GM18873 (cell line): Measurements from ENCODE around the gene PRND.

ENCODE experiments used
- ATAC-seq: cut with Tn5 transposase; IDR thresholded peaks from one replicate; pipeline ENCODE4 v1.9.1; 2021; ENCODE audit warnings: mild to moderate bottlenecking, moderate library complexity, moderate number of reproducible peaks; ENCODE audit not compliant: unreplicated experiment, low FRiP score

Gene PRND, protein sequence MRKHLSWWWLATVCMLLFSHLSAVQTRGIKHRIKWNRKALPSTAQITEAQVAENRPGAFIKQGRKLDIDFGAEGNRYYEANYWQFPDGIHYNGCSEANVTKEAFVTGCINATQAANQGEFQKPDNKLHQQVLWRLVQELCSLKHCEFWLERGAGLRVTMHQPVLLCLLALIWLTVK

DNA sequence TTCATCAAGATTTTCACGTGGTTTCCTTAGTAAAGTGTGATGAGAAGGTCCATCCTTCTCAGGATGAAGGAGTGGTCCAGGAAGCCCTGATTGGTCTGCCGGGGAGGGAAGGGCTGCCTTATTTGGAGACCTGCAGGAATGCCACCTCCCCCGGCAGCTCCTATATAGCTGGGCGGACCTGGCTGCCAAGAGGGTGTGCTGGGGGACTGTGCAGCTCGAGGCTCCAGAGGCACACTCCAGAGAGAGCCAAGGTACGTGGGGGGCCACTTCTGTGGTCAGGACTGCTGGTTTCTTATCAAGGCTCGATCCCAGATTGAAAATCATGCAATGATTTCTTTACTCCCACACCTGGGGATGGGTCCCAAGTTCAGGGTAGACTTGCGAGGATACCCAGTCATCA is at the start of gene PRND:
Gene PRND, plus strand, starts transcription at position 191 of the 400 bp plus-strand sequence. CDS start 2,643 bp downstream, outside the sequence.
- ATAC-seq = no peak

DNA sequence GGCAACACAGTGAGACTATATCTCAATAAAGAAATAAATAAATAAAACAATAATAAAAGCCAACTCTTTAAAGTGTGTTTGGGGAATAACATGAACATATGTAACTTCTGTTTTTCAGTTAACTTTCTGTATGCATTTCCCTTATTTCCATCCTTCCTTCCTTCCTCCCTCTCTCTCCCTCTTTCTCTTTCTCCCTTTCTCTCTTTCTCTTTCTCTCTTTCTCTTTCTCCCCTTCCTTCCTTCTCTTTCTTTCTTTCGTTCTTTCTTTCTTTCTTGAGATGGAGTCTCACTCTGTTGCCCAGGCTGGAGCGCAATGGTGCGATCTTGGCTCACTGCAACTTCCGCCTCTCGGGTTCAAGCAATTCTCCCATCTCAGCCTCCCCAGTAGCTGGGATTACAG is 48.8 kb upstream of the PRND start:
- no peak for ATAC-seq

DNA sequence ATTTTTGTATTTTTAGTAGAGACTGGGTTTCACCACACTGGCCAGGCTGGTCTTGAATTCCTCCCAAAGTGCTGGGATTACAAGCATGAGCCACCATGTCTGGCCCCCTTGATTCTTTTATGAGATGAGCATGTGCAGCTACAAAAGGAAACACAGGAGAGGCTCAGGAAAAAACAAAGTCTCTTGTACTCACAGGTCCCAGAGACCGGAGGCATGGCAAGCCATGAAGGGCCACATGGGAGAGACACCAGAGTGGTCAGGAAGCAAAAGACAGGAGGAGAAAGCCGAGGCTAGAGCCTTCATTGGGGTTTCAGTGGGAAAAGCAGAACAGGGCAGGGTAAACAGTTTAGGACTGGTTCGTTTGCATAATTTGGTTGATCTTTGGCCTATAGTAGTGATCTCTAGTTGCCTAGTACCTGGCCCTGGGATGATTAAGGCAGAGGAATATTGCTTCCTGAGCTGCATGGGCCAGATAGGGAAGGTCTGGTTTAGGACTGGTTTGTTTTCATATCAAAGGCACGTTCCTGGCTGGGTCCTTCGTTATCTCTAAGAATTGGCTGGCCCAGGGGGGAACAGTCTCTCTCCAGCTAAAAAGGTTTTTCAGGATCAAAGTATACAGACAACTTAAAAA is 48.2 kb upstream of the PRND start:
- no peak for ATAC-seq

DNA sequence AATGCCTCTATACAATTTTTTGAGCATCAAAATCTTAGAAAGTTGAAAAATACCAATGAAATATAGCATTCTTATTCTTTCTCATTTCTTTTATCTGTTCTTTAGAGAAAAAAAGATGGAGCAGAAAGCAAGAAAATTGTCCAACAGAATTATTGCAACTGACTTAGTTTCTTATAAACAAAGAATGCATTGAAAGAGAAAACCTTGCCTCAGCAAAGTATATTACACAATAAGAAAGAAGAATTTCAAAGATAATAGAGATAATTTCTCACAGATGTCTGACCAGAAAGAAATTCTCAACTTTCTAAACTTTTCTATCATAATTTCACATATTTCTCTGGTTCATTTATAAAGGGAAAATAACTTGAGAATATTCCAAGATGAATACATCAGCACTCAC is 47.0 kb upstream of the PRND start:
- ATAC-seq = no peak

DNA sequence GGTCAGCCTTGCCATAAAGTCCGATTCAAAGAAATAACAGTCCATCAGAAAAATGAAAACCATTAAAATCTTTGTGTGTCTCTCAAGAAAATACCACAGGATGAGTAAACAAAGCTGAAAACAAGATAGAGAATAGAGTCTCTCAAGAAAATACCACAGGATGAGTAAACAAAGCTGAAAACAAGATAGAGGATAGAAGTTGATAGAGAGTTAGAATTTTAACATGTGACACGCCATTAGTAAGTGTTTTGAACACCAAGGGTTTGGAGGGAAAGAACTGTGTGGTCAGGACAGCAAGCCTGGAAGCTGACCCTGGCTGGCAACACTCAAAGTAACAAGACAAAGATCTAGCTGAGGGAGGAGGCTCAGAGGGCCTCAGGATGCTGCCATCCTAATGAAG is 43.9 kb upstream of the PRND start:
- no peak for ATAC-seq

DNA sequence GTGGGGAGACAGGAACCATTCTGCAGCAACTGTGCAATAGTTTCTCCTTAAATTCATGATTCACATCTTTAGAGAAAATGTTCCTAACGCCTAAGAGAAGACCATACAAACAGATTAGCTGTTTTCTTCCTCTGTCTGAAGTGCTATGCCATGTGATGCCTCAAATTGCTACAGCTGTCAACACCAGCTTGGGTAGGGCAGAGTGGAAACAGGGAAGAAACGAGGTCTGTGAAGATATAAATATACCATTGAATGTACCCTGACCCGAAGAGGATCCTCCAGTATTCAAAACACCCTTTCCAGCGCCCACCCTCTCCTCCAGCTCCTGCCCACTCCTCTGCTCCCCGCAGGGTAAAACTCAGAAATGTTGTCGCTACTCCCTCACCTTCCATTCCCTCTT is 40.3 kb upstream of the PRND start:
- no peak for ATAC-seq

DNA sequence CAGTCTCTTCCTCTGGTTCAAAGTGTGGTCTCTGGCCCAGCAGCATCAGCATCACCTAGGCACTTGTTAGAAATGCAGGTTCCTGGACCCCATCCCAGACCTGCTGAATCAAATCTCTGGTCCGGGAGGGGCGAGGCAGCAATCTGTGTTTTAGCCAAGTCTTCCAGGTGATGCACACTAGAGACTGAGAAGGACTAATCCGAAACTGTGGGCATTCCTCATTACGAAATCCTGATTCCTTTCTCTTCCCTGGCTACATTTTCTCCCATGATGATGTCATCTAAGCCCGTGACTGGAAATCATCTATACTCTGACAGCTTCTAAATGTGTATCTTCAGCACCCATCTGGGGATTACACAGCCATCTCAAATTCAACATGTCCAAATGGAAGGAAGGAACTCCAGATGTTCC is 39.7 kb upstream of the PRND start:
- ATAC-seq = no peak

DNA sequence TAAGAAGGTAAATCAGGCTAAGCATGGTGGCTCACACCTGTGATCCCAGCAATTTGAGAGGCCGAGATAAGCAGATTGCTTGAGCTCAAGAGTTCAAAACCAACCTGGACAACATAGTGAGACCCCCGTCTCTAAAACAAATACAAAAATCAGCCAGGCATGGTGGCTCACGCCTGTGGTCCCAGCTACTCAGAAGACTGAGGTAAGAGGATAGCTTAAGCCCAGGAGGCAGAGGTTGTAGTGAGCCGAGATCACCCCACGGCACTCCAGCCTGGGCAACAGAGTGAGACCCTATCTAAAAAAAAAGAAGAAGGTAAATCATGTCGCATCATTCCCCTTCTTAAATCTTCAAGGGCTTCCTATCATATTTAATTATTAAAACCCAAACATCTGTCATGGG is 39.0 kb upstream of the PRND start:
- ATAC-seq = no peak

DNA sequence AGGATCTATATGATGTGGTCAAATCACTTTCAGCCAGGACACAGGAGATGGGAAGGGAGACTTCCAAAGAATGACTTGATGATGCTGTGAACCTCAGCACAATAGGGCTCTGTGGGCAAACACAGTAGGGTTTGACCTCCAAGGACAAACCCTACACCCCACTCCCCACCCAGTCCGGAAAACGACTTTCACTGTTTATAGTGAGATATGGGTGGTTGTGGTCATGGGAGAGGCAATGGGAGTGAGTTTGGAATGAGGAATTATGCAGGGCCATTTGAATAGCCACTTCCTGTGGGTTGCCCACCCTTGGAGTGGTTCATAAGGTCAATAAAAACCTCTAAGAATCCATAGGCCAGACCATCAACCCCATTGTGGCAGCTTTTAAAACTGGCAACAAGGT is 38.4 kb upstream of the PRND start:
- ATAC-seq = no peak

DNA sequence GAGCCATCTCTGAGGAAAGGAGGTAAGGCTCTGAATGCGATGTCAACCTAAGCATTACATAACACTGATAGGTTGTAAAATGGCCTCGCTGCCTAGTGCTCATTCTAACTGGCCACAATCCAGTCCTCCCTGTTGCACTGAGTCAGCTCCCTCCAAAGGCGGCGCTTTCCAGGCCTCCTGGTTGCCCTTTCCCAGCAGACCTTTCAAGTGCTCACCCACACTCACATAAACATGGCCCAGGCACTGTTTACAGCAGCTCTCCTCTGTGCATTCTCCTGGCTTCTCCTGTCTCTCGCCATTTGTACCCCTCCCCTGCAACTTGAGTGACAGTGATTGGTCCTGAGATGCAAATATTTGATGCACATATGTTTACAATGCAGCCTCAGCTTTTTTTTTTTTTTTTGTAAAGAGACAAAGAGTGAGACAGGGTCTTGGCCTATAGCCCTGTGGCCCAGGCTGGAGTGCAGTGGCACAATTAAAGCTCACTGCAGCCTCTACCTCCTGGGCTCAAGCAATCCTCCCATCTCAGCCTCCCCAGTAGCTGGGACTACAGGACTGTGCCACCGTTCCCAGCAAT is 36.8 kb upstream of the PRND start:
- no peak for ATAC-seq

DNA sequence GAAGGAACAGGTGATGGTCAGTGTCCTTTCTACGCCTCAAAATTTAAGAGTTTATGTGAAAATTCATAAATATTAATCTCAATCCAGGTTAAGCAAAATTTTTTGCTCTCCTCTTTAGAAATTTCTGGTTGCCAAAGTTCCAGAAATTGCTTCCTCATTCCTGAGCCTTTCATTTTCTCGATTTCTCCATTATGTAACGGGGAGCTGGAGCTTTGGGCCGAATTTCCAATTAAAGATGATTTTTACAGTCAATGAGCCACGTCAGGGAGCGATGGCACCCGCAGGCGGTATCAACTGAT is 35.8 kb upstream of the PRND start:
- ATAC-seq = no peak

DNA sequence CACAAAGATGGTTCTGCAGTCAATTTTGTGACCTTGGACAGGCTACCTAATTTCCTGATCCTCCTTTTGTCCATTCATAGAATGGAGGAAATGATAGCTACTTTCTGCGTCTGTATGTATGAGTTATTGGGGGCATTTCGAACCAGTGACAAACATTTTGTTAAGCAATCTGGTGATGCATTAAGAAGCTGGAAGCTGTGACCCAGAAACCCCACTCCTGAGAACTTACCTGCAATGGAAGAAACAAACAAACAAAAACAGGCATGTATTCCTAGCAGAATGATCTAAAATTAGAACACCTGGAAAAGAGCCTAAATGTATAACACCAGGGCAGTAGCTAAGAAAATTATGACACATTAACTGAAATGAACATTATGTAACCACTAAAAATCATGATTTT is 33.4 kb upstream of the PRND start:
- ATAC-seq = no peak

DNA sequence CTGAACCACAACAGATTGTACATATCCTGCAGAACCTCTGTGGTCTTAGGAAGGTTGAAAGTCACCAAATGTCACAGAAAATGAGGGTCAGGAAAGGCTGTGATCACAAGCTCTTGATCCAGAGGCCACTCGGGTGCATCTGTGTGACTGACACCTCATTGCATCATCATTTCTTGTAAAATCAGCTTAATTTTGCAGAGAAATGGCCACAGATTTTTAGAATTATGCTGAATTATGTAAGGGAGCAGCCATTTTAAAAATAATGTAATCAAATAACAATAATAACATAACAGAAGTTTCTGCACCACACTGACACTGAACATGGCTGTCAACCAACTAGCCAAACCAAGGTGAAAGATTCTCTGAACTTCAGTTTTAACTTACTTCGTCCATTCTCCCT is 32.5 kb upstream of the PRND start:
- no peak for ATAC-seq

DNA sequence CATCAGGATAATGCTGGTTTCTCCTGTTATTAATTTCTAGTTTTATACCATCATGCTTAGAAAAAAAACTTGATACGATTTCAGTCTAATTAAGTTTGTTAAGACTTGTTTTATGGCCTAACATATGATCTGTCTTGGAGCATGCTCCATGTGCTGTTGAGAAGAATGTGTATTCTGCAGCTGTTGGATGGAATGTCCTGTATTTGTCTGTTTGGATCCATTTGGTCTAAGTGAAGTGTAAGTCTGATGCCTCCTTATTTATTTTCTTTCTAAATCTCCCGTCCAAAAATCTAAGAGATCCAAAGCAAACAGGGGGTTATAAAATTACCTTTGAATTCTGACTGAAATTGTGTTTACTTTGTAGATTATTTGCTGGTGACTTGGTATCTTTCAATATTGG is 30.0 kb upstream of the PRND start:
- no peak for ATAC-seq

DNA sequence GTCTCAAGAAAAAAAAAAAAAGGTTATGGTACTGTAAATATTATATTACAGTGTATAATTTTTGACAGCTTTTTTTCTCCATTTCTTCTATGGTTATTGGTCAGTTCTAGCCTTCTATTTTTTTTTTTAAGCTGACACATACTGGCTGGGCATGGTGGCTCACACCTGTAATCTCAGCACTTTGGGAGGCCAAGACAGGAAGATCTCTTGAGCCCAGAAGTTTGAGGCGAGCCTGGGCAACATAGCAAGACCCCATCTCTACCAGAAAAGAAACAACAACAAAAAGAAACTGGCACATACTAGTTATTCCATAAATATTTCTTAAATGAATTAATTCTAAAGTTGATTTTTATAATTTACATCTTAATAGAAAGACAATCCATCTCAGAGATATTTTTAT is 27.6 kb upstream of the PRND start:
- ATAC-seq = no peak

DNA sequence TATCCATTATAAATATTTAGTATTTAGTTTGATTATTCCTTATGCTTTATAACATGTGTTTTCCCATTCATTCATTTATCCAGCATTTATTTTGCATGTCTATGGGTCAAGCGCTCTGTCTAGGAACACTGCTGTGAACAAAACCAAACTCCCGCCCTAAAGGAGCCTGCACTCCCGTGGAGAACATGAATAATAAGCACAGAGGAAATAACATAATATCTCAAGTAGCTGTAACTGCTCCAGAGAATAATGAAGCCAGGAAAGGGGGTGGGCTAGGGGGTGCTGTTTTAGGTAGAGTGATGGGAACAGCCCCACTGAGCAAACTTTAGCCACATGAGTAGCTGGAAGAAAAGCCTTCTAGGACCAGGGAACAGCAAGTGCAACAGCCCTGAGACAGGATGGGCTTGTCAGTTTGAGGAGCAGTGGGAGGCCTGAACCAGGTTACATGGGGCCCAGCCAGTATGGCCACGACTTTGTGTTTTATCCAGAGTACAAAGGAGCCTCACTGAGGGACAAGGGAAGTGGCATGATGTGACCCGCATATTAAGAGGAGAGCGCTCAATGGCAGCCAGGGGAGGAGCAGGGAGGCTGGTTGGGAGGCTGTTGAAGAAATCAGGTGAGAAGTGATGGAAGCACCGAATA is 24.4 kb upstream of the PRND start:
- ATAC-seq = no peak

DNA sequence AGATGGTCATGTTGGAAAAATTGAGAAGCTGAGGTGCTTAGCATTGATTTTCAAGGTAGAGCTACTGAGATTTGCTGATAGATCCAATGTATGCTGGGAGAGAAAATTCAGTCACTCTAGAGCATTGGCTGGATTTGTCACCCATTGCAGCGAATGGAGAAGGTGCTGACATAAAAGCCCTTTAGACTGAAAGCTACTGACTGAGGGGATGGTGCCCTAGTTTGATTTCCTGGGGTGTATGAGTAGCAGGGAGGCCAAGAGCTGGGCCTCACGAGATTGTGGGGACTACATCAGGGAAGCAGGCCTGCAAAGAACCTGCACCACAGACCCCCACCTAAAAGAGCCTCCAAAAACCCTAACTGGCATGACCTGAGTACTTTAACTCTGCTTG is 23.9 kb upstream of the PRND start:
- ATAC-seq = no peak

DNA sequence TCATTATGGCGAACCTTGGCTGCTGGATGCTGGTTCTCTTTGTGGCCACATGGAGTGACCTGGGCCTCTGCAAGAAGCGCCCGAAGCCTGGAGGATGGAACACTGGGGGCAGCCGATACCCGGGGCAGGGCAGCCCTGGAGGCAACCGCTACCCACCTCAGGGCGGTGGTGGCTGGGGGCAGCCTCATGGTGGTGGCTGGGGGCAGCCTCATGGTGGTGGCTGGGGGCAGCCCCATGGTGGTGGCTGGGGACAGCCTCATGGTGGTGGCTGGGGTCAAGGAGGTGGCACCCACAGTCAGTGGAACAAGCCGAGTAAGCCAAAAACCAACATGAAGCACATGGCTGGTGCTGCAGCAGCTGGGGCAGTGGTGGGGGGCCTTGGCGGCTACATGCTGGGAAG is 22.5 kb upstream of the PRND start:
- no peak for ATAC-seq

DNA sequence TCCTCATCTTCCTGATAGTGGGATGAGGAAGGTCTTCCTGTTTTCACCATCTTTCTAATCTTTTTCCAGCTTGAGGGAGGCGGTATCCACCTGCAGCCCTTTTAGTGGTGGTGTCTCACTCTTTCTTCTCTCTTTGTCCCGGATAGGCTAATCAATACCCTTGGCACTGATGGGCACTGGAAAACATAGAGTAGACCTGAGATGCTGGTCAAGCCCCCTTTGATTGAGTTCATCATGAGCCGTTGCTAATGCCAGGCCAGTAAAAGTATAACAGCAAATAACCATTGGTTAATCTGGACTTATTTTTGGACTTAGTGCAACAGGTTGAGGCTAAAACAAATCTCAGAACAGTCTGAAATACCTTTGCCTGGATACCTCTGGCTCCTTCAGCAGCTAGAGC is 21.8 kb upstream of the PRND start:
- no peak for ATAC-seq

DNA sequence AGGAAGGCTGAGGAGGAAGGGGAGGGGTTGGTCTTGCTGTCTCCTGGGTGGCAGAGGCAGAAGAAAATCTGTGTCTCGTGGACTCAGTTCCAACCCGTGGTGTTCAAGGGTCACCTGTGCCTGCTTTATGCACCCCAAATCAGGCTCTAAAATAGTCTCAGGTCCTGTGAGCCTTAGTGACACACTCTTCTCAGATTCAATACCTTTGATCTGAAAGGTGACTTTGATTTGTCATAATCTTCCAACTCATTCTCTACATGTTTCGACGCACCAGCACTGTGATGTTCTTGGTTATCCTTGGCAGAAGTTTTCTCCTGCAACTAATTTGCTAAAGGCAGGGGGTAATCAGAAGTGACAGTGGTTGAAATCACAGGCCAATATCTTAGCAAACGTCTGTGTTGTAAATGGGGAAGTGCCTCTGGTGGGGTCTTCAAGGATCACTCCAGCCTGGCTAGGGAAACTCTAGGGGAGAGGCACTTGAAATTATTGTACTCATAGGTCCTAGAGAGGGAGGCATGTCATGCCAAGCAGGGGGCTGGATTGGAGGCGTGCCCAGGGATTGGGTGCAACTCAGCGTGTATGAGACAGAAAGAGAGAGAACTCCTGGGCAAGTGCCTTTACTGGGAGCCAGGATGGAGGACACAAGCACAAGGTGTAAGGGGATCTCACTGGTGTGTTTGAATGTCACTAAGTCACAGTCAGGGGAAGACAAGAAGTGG is 19.0 kb upstream of the PRND start:
- ATAC-seq = no peak

DNA sequence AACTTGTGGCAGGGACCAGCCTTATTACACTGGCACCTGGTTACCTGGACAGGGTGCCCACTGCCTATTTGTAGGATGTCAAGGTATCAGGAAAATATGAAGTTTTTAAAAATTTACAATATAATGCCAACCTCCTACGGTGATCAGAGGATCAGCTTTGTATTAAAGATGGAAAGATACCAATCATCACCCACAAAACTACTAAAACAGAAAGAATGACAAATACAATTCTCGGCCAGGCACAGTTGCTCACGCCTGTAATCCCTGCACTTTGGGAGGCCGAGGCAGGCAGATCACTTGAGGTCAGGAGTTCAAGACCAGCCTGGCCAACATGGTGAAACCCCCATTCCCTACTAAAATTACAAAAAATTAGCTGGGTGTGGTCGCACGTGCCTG is 18.4 kb upstream of the PRND start:
- no peak for ATAC-seq
